Suppressor macrophage (primary cell): ENCODE results near the gene CA9.

ENCODE experiments used
- DNase-seq, 4 experiments: peaks; one replicate each; pipeline ENCODE4 v3.0.0-alpha.2; 2020 to 2022

Gene CA9

DNA sequence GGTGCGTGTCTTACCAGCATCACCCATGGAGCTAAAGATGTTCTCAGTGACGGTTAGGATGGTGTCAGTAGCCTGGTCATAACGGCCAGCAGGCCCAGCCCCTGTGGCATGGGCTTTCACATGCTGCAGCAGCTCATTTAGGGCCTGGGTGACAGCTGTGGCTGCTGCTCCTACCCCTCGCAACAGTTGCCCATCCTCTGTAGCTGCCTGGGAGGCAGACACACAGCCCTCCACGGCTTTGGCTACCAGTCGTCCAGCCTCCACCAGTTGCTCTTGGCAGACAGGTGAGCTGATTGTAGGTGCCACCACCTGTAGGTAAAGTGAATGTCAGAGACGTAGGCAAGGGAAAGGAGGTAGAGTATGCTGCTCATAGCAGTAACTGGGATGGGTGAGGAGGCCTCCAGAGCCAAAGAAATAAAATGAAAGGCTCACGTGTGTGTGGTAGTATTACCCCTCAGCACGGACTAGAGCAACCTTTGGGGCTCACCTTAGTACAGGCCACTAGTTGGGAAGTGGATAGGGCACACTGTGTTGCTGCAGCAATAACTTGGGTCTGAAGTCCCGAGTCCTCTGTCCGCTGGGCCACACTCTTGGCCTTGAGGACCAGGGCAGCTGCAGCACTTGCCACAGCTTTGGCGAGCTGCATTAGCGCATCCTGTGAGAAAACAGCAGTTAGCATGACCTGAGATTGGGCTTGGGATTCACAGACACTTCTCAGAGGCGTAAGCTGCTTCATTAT lies 43.6 kb downstream of the CA9 start:
- DNase-seq, result no peak

GRCh38 chr9:35718721-35719511 lies 45.2 kb downstream of the CA9 start:
- DNase-seq, result peak; percentile 53 to 78 (median 73)

GRCh38 chr9:35719546-35719945 lies 45.8 kb downstream of the CA9 start:
- DNase-seq, result no peak

GRCh38 chr9:35723426-35723825 lies 49.7 kb downstream of the CA9 start:
- DNase-seq, result no peak

- DNase-seq, result no peak
These were observed 50.2 kb downstream of the CA9 start for GRCh38 chr9:35723908-35724307.

GRCh38 chr9:35725362-35725761 lies 51.6 kb downstream of the CA9 start:
- no peak for DNase-seq

DNA sequence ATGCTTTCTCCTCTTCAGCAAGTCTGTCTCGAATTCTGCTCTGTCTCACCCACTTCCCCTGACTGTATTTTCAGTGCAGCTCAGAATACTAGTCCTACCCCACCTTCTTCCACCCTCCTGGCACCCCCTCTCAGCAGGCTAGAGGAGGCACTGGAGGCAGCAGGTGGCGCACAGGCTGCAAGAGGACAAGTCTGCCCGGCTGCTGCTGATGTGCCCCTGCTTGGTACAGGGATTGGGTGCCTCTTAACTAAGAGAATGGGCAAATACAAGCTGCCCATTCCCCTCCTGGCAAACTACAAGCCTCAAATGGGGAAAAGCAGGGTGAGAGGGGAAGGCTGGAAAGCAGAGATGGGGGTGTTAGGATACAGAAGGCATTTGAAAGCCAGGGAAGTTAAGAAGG lies 53.2 kb downstream of the CA9 start:
- peak; percentile 13 to 62 (median 38) for DNase-seq

DNA sequence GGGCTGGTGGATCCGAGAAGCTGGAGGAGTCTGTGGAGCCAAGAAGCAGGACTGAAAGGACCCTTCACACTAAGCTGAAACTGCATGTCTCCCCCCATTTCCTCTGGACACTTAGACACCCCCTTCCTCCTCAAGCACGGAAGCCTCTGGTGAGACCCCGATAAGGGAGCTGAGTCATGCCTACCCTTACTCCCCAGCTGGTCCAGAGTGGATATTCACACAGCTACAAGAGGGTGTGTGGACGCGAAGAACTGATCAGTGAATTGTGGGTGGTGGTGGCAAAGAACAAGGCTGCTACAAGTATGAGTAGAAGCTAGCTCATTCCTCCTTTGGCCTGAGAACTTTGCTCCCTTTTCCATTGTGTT lies 53.9 kb downstream of the CA9 start:
- DNase-seq, result no peak

GRCh38 chr9:35728041-35728971 lies 54.6 kb downstream of the CA9 start:
- DNase-seq, result peak; percentile 77 to 88 (median 85)

GRCh38 chr9:35729101-35729500 lies 55.4 kb downstream of the CA9 start:
- DNase-seq, result no peak

DNA sequence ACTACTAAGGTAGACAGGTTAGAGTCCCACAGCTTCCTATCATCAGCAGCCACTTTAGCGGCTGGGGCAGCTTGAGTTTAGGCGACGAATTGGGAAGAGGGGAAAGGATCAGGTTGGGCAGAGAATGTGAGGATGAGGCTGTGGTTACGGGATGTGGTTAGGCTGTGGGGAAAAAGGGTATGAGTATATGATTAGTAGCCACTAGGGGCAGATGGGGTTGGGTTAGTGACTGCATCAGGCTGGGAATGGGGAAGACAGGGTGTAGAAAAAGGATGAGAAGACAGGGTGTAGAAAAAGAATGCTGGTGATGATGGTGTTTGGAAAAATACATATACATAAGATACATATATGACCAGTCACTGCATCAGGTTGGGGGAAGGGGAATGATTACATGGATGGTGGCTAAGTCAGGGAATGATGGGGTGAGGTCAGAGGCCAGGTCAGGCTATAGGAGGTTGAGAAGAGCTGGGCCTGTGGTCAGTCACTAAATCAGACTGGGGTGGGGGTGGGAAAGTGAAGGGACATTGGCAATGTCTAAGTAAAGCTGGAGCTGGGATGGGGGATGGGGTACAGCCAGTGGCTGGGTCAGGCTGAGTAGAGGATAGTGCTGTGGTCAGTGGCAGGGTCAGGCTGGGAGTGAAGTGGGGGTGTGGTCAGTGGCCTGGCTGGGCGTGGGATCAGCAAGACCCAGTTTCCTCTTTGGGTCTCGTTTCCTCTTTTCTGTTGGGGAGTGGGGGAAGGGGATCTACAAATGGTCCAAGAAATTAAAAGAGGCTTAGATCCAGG lies 56.2 kb downstream of the CA9 start:
- peak; percentile 80 to 92 (median 90) for DNase-seq

DNA sequence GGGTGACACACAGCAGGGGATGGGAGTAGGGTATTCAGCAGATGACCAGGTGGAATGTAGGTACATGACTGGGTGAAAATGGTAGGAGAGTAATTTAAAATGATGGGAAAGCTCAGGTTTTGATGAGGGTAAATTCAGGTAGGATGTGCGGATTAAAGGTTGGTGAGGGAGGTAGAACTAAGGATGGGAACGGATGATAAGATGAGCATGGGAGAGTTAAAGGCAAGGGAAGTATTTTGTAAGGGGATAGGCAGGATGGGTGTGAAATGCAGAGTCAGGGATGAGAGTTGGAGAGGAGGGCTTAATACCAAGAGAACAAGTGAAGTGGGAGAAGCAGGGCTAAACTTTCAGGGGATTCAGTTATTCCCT lies 56.7 kb downstream of the CA9 start:
- DNase-seq, result no peak
